Heart left ventricle (tissue), 13 donors: ENCODE measurements around the gene CTNNA1.

Source experiments
- CTCF ChIP-seq, 12 donors: fragments of 200-600 bp; sonication (generic) in 4 of 12; IDR thresholded peaks; one replicate each; pipeline versions ENCODE4 v1.5.0 to v1.8.0; 2018 to 2022; ENCODE audit warnings: antibody characterized with exemption in 12 of 12, mild to moderate bottlenecking in 5 of 12
- POLR2A ChIP-seq, 2 donors: fragments of 450-650 bp; IDR thresholded peaks; one replicate each; pipeline ENCODE4 v1.6.1; 2017; ENCODE audit warnings: antibody characterized with exemption in 2 of 2, mild to moderate bottlenecking in 2 of 2, moderate library complexity in 2 of 2
- donor health status: ischemic (EF 13 %, LVEDD 7.1; RV severe dilation, severe dysfunction).
- donor health status: DM: no; HTN: yes; CAD: no.
- donor health status: DM: no; HTN: no; CAD: no.
- donor health status: ischemic (EF 25% LVEDD 6.9; RV normal size, moderate dysfunction).
- donor health status: ischemic (EF 25% LVEDD 5.7; RV mildly dilated, moderate dysfunction).
- donor health status: ischemic (EF 35%, LVEDD 5.7; RV mildly dilated, moderate dysfunction).
- donor health status: nonischemic (EF 11% LVEDD 7.7; RV severe dilation, severe dysfunction).
- donor health status: DM: yes; HTN: yes; CAD: no.
- donor health status: PGD.
- donor health status: ischemic (EF 29% LVEDD 5.4; RV normal size, mild dysfunction).
- donor health status: nonischemic (EF 23%, LVEDD 6.1; RV moderate dilation, normal function).

- TF ChIP-seq POLR2A (IDR thresholded peaks at IDR 0.05) (no peak), CTCF (IDR thresholded peaks at IDR 0.05) (no peak)
Measured at GRCh38 chr5:138705567-138705966, 47.7 kb upstream of the CTNNA1 start.
